Heart right ventricle (tissue), 16 donors: ENCODE measurements around the gene EQTN. TPM values are rescaled to one million over a fixed set of nuclear protein-coding genes. Genes with fewer than 3 reads are reported as not detected.

Experiments used
- ATAC-seq, 8 donors: fragments of 200-7000 bp; cut with Tn5 transposase; one replicate each; pipeline ENCODE4 v1.9.1; 2020; ENCODE audit warnings: mild to moderate bottlenecking in 8 of 8, moderate library complexity in 8 of 8, moderate number of reproducible peaks in 1 of 8
- DNase-seq, 2 donors: peaks; one replicate each; pipeline ENCODE4 v3.0.0-alpha.2; 2020
- H3K27ac ChIP-seq, 10 donors: fragments of 200-600 bp; sonication (generic) in 2 of 10; one replicate each; pipeline versions ENCODE4 v1.5.0 to v1.8.0; 2020 to 2022; ENCODE audit warnings: mild to moderate bottlenecking in 3 of 10
- H3K27me3 ChIP-seq, 7 donors: fragments of 200-600 bp; one replicate each; pipeline ENCODE4 v1.8.0; 2021 to 2022; ENCODE audit warnings: mild to moderate bottlenecking in 2 of 7
- H3K36me3 ChIP-seq, 9 donors: fragments of 200-600 bp; sonication (generic) in 1 of 9; one replicate each; pipeline versions ENCODE4 v1.5.0 to v1.8.0; 2020 to 2022; ENCODE audit warnings: mild to moderate bottlenecking in 2 of 9
- H3K4me1 ChIP-seq, 9 donors: fragments of 200-600 bp; sonication (generic) in 1 of 9; one replicate each; pipeline versions ENCODE4 v1.5.0 to v1.8.0; 2020 to 2022; ENCODE audit warnings: mild to moderate bottlenecking in 4 of 9
- H3K4me3 ChIP-seq, 10 donors: fragments of 200-600 bp; sonication (generic) in 2 of 10; one replicate each; pipeline versions ENCODE4 v1.5.0 to v1.8.0; 2020 to 2022; ENCODE audit warnings: mild to moderate bottlenecking in 7 of 10, moderate library complexity in 2 of 10
- H3K9me3 ChIP-seq, 11 donors: fragments of 200-600 bp in 10 of 11; sonication (generic) in 2 of 11; one replicate each; pipeline versions ENCODE4 v1.5.0 to v1.8.0; 2013 to 2022; ENCODE audit warnings: mild to moderate bottlenecking in 2 of 11, control low read depth in 1 of 11, moderate library complexity in 1 of 11
- WGBS, 2 donors: extraction: QIAGEN DNeasy Blood & Tissue Kit; methylation state at CpG; one replicate each; pipeline ENCODE4 v1.1.7; 2013; ENCODE audit warnings: inconsistent platforms in 1 of 2; 5-methylcytosine and 5-hydroxymethylcytosine counted together
- intact Hi-C, 10 donors: fragments of 100-400 bp; cut with DNase I; formaldehyde crosslinking; loops; one replicate each; pipeline versions ENCODE4 v1.11.1 to v1.14.2; 2022
- polyA plus RNA-seq, 2 donors: library from polyadenylated mRNA; stranded (reverse); fragments of 200-250 nt; gene quantifications; one replicate each; pipeline ENCODE4 v1.2.3, GENCODE V29; 2013
- total RNA-seq, 10 donors: library from RNA; stranded (reverse); fragmentation: NEBNext Ultra II Directional in 3 of 10; extraction: Animal tissue kit (Norgen Biotek cat#: 25700) in 3 of 10; gene quantifications; one replicate each; pipeline versions ENCODE4 v1.2.1 to v1.2.4, GENCODE V29; 2021 to 2023
- TF ChIP-seq, protein P1 (sequence below), 9 donors: fragments of 200-600 bp; sonication (generic) in 2 of 9; IDR thresholded peaks; one replicate each; pipeline versions ENCODE4 v1.5.0 to v1.8.0; 2021 to 2022; ENCODE audit warnings: antibody characterized with exemption in 9 of 9, mild to moderate bottlenecking in 5 of 9, moderate library complexity in 1 of 9
- donor health status: Arrhythmogenic right ventricular cardiomyopathy.
- donor health status: ischemic (EF 13 %, LVEDD 7.1; RV severe dilation, severe dysfunction).
- donor health status: healthy with polysubstance abuse.
- donor health status: DM: no; HTN: yes; CAD: no.
- donor health status: DM: no; HTN: no; CAD: no.
- donor health status: ischemic (EF 25% LVEDD 6.9; RV normal size, moderate dysfunction).
- donor health status: ischemic (EF 25% LVEDD 5.7; RV mildly dilated, moderate dysfunction).
- donor health status: healthy.
- donor health status: DM: yes; HTN: yes; CAD: no.
- donor health status: Ischemic cardiomyopathy.
- donor health status: ischemic (EF 35%, LVEDD 5.7; RV mildly dilated, moderate dysfunction).
- donor health status: nonischemic (EF 11% LVEDD 7.7; RV severe dilation, severe dysfunction).
- donor health status: DM: yes; HTN: yes; CAD: no.
- donor health status: PGD.
- donor health status: ischemic (EF 29% LVEDD 5.4; RV normal size, mild dysfunction).
- donor health status: nonischemic (EF 23%, LVEDD 6.1; RV moderate dilation, normal function).

The EQTN gene
- total and polyA plus RNA-seq, 12 donors = not detected

DNA sequence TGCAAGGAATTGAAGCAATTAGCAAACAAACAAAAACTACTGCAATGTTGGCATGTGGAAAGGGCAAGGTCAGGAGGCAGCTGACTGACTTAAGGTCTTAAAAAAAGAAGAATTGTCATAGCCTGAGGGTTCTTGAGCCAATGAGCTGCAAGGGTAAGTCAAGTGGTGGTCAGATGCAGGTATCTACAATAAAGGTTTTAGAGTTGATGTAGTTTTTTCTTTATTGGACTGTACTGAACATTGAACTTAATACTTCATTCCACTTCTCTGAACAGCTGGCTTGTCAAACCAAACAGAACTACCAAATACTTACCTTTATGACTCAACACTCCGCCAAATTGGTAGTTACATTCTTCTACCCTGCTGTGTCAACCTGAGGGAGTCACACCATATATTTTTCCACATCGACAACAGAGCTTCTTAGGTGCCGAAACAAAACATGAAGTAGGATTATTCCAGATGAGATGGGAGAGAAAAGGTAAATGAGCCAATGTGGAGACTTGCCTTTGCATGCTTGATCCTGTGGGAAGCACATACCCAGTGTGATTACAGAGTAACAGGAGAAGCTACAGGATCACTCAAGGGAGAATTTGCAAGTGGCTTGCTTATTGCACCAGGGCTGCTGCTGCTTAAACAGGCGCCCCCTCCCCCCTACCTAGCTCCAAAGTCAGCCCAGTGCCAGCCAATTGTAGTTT lies 35.3 kb downstream of the EQTN start:
- Histone ChIP-seq H3K27ac (no peak overlapping the region), H3K36me3 (no peaks in the 10 kb centered on the region), H3K27me3 (peaks cover 0 to 2% (median 0%) of the 10 kb centered on the region in 7 donors), H3K4me1 (no peaks in the 10 kb centered on the region), H3K4me3 (no peak overlapping the region), H3K9me3 (peaks cover 0 to 12% (median 0%) of the 10 kb centered on the region in 11 donors)
- TF ChIP-seq, protein P1, sequence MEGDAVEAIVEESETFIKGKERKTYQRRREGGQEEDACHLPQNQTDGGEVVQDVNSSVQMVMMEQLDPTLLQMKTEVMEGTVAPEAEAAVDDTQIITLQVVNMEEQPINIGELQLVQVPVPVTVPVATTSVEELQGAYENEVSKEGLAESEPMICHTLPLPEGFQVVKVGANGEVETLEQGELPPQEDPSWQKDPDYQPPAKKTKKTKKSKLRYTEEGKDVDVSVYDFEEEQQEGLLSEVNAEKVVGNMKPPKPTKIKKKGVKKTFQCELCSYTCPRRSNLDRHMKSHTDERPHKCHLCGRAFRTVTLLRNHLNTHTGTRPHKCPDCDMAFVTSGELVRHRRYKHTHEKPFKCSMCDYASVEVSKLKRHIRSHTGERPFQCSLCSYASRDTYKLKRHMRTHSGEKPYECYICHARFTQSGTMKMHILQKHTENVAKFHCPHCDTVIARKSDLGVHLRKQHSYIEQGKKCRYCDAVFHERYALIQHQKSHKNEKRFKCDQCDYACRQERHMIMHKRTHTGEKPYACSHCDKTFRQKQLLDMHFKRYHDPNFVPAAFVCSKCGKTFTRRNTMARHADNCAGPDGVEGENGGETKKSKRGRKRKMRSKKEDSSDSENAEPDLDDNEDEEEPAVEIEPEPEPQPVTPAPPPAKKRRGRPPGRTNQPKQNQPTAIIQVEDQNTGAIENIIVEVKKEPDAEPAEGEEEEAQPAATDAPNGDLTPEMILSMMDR (IDR thresholded peaks at IDR 0.05) = no peak
- WGBS, 2 donors = 66 to 72% methylated on average over 4 of the region's 4 CpGs
- DNase-seq (no peak), ATAC-seq (no peak)
- intact Hi-C loops = no loop called here

DNA sequence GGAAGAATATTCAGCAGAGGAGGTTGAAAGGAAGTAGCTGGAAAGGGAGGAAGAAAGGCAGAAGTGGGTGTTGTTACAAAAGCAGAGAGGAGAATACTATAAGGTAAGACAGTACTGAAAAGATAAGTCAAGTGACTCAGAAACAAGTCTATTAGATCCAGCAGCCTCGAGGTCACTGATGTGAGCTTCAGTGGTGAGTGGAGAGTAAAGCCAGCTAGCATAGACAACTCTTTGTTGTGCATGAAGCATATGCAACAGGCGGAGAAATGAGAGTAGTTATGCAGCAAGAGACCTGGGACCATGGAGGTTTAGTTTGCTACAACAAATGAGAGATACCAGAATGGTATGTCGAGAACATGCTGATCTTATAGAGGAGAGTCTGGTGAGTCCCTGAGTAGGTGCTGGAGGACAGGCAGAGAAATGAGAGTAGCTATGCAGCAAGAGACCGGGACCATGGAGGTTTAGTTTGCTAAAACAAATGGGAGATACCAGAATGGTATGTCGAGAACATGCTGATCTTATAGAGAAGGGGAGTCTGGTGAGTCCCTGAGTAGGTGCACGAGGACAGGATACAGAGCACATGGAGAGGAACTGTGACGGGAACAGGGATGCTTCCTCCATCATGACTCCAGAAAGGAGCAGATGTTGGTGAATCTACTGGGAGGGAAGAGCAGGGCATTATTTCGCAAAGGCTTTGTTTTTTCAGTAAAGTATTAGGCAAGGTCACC lies 36.0 kb downstream of the EQTN start:
- 83% methylated on average over 8 of the region's 8 CpGs for WGBS, 2 donors

DNA sequence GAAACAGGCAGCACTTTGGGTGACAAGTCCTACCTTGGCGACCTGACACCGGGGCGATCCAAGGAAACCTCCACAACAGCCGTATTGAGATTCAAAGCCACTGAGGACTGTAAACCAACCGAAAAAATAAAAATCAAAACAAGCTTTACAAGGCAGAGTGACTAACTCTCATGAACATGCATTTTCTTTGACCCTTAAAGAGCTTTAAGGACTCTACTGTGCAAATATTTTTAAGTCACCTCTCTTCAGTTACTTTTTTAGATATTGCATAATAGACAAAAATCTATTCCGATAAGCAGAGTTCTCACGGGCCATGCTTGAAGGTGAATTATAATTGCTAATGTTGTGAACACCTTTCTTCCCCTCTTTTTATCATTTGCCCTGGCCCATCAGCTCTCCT lies 38.3 kb downstream of the EQTN start:
- H3K27me3 ChIP-seq = no peaks in the 10 kb centered on the region
- H3K4me3 ChIP-seq = no peak overlapping the region
- intact Hi-C loops = no loop called here
- no peak overlapping the region for H3K27ac ChIP-seq
- ATAC-seq = no peak
- WGBS, 2 donors = 90 to 93% methylated on average over 7 of the region's 7 CpGs
- H3K4me1 ChIP-seq = no peaks in the 10 kb centered on the region
- TF ChIP-seq, protein P1 (IDR thresholded peaks at IDR 0.05) = no peak
- H3K9me3 ChIP-seq = peaks cover 0 to 42% (median 0%) of the 10 kb centered on the region in 11 donors
- no peak for DNase-seq
- no peaks in the 10 kb centered on the region for H3K36me3 ChIP-seq

More for the DNA sequence above, 36.0 kb downstream of the EQTN start:
- no peaks in the 10 kb centered on the region for H3K27me3 ChIP-seq
- intact Hi-C loops = no loop called here
- H3K4me1 ChIP-seq = no peaks in the 10 kb centered on the region
- TF ChIP-seq, protein P1 (IDR thresholded peaks at IDR 0.05) = no peak
- no peak overlapping the region for H3K27ac ChIP-seq
- DNase-seq = no peak
- ATAC-seq = no peak
- H3K4me3 ChIP-seq = no peak overlapping the region
- peaks cover 0 to 19% (median 0%) of the 10 kb centered on the region in 11 donors for H3K9me3 ChIP-seq
- H3K36me3 ChIP-seq = no peaks in the 10 kb centered on the region

DNA sequence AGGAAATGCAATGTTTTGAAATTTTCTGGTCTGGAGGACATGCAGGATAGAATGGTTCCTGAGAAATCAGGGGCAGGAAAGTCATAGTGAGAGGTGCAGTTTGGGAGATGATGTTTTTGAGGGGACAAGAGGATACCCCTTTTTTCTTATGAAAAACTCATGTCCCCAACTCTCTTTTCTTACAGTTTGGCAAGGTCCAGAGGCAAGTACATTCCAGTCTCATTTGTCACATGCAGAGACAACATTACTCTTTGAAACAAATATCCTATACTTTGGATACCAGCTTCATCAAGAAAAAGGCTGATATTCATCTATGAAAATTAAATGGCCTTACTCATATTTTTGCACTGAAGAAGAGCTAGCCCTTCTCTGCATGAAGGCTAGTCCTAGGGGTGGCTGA lies 48.2 kb downstream of the EQTN start:
- intact Hi-C loops = no loop called here
- DNase-seq (no peak), ATAC-seq (no peak)
- no peaks in the 10 kb centered on the region for H3K27me3 ChIP-seq
- no peaks in the 10 kb centered on the region for H3K4me1 ChIP-seq
- no peaks in the 10 kb centered on the region for H3K36me3 ChIP-seq
- TF ChIP-seq, protein P1 (IDR thresholded peaks at IDR 0.05) = no peak
- no peak overlapping the region for H3K4me3 ChIP-seq
- no peak overlapping the region for H3K27ac ChIP-seq
- H3K9me3 ChIP-seq = peaks cover 0 to 17% (median 0%) of the 10 kb centered on the region in 11 donors
